ENCODE measurements around the gene FAM221A.
"Not testable (repeated sequence)": the region's sequence is repeated elsewhere in the genome, so short reads cannot be mapped to it uniquely, and the experiment has no call there.

The FAM221A gene

DNA sequence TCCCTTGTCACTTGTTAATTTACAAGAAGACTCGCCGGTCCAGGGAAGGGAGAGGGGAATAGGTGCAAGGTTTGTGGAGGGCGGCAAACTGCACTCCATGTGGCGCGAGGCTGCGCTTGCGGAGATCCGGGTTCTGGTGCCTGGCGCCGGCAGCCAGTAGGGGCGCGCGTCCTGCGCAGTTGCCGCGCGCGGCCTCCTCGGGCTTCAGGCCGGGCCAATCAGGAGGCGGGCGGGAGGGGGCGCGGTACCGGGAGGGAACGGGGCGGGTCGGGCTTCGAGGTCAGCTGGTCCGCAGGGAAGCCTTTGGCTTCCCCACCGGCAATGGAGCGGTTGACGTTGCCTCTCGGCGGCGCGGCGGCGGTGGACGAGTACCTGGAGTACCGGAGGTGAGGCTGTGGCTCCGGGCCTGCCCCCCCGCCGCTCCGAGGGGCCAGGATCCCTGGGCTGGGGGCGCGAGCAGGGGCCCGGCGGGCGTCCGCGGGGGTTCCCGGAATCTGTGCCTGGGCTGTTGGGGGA lies at the start of gene FAM221A:
TSS of gene FAM221A (plus strand) at position 302 of the 516 bp plus-strand sequence. CDS start at position 322, 20 bp downstream.
- DNase-seq (ENCODE audit: low read depth): peak; percentile 57

DNA sequence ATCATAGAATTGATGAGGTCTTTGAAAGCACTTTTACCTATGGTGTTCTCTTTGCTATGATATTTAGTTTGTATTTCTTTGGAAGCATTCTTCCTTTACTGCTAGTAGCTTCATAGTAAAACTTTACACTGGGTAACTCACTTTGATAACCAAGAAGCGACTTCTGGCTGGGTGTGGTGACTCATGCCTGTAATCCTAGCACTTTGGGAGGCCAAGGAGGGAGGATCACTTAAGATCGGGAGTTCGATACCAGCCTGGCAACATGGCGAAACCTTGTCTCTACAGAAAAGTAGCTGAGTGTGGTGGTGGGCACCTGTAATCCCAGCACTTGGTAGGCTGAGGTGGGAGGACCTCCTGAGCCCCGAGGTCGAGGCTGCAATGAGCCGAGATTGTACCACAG lies 46.6 kb upstream of the FAM221A start:
- no peak for DNase-seq (ENCODE audit: low read depth)

- no peak for DNase-seq (ENCODE audit: low read depth)
Measured at GRCh38 chr7:23645822-23646221, 34.2 kb upstream of the FAM221A start.

GRCh38 chr7:23653942-23654341 lies 26.1 kb upstream of the FAM221A start:
- DNase-seq (ENCODE audit: low read depth): no peak

DNA sequence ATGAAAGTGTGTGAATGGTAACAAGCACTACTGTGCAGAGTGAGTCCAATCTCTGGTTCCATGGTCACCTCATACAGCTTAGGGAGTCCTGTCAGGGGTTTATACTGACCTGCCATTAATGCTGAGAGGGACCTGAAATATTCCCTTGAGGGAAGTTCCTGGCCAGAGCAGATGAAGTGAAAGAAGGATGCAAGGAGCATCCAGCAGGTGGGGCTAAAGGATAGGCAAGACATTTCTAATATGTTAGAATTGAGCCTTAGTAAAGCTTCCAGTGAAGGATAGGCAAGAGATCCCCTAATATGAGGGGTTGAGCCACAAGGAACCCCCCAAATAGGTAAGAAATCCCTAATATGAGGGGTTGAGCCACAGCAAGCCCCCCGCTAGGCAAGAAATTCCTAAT lies 25.5 kb upstream of the FAM221A start:
- no peak for DNase-seq (ENCODE audit: low read depth)

- DNase-seq (ENCODE audit: low read depth): no peak
Measured at GRCh38 chr7:23655433-23655832, 24.6 kb upstream of the FAM221A start.

DNA sequence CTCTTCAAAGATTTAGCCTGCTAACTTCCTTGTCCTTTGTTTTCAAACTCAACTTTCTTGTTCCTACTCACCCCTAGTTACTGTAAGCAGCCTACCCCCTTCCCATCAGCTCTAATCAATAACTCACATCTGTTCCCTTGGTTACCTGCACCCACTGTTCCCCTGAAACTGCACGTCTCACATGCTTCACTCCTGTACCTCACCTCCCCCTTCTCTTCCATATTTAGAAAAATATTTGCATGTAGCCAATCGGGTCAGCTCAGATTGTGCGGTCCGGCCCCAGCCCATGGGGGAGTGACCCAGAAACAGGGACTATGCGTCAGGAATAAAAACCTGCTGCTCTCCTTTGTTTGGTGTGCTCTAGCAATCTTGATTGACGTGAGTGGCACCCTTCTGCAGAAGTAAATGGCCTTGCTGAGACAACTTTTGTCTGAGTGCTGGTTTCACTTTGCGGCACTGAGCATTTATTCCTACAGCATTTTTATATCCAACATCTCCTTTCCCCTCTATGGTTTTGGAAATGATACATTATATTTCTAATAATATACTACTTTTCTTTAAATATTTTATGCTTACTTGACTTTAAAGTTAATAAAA lies 21.1 kb upstream of the FAM221A start:
- no peak for DNase-seq (ENCODE audit: low read depth)

DNA sequence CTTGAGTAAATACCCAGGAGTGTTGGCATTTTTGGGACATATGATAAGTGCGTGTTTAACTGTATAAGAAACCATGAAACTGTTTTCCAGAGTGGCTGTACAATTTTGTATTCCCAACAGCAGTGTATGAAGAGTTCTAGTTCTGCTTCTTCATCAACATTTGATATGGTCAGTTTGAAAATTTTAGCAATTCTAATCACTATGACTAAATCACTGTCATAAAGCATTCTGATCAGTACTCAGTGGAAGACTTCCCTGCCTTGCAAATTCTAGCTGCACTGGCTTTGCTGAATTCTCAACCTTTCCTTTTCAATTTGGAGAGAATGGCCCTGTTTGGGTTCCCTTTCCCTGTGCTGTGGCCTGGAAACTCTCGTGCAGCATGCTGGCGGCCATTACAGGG lies 18.6 kb upstream of the FAM221A start:
- no peak for DNase-seq (ENCODE audit: low read depth)

- no peak for DNase-seq (ENCODE audit: low read depth)
Measured at GRCh38 chr7:23662124-23662983, 17.6 kb upstream of the FAM221A start.

DNA sequence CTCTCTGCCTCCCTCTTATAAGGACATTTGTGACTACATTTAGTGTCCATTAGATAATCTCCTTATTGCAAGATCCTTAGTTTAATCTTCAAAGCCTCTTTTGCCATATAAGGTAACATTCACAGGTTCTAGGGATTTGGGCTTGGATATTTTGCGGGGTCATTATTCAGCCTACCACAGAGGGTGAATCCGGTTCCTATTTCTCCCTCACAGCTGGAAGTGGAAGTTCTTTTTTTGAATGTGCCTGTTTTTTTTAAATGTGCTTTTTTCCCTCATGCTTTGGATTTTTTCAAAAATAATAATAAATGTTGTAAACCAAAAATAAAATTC lies 17.1 kb upstream of the FAM221A start:
- no peak for DNase-seq (ENCODE audit: low read depth)

GRCh38 chr7:23664122-23664521 lies 15.9 kb upstream of the FAM221A start:
- DNase-seq (ENCODE audit: low read depth): no peak

- no peak for DNase-seq (ENCODE audit: low read depth)
Measured at GRCh38 chr7:23672033-23672432, 8.0 kb upstream of the FAM221A start.

DNA sequence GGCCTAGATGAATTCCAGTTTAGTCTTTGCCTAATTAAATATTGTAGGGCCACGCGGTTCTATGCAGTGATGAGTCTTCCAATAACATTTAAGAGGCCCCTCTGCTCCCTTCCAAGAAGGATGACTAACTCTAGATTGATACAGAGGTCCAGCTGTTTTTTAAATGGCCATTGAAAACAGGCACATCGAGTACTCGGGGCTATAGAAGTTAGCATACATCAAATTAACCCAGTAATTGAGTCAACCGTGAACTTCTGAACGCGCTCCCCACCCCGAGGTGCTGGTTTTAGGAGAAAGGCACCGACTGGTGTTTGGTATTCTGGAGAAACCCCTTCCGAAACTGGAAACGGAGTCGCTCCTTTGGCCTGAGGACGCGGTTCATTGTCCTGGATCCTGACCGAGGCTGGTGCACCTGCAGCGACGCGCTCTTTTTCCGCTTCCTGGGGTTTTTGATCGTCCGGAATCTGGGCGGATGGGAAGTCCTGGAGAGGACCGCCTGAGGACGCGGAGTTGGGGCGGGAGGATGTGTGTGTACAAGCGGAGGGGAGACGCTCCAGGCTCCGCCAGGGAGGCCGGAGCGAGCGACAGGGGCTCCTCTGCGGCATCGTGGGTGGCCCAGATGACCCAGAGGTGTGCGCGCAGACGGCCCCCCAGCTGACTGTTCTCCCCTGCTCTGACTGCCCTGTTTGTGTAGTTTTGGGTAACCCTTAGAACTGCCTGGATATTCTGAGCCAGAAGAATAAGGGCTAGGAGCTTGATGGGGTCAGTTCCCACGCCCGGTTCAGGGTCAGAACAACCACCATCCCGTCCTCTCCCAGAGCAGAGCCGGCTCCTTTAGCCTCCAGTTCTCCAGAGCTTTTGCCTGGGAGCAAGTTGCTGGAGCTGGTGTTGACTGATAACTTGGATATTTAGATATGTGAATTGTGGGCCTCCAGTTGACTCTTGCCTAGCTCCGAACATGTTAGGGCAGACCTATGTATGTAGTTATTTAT lies 711 bp downstream of the FAM221A start:
- no peak for DNase-seq (ENCODE audit: low read depth)

- DNase-seq (ENCODE audit: low read depth): not testable (repeated sequence)
Measured at GRCh38 chr7:23684041-23684440, 4.0 kb downstream of the FAM221A start.

- no peak for DNase-seq (ENCODE audit: low read depth)
Measured at GRCh38 chr7:23685731-23686130, 5.7 kb downstream of the FAM221A start.

DNA sequence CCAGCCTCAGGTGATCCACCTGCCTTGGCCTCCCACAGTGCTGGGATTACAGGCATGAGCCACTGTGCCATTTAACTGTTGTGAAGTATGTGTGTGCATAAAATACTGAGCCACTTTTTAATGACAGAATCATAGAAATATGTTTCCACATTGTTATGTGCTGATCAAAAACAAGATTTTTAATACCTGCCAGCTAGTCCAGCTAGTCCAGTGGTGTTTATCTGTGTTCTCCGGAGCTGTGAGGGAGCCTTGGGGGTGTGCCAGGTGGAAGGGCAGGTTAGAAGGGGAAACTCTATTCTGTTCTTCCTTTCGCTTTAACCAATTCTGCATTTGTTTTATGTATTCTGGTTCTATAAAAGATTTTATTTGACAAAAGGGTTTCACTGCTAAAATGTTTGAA lies 7.0 kb downstream of the FAM221A start:
- DNase-seq (ENCODE audit: low read depth): no peak

GRCh38 chr7:23689165-23689564 lies 9.2 kb downstream of the FAM221A start:
- no peak for DNase-seq (ENCODE audit: low read depth)

DNA sequence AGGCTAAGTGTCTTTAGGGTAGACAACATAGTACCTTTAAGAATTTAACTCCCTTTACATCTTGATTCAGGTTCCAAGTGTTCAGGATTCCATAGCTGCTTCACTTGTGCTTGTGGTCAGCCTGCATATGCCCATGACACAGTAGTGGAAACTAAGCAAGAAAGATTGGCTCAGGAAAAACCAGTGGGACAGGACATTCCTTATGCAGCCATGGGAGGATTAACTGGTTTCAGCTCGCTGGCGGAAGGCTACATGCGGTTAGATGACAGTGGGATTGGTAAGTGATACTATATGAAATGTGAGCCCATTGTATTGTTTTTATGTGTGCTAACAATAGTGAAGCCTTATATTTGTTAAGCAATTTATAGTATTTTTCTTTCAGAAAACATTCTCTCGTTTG lies 11.3 kb downstream of the FAM221A start:
- DNase-seq (ENCODE audit: low read depth): no peak

- DNase-seq (ENCODE audit: low read depth): no peak
Measured at GRCh38 chr7:23693224-23693623, 13.2 kb downstream of the FAM221A start.

DNA sequence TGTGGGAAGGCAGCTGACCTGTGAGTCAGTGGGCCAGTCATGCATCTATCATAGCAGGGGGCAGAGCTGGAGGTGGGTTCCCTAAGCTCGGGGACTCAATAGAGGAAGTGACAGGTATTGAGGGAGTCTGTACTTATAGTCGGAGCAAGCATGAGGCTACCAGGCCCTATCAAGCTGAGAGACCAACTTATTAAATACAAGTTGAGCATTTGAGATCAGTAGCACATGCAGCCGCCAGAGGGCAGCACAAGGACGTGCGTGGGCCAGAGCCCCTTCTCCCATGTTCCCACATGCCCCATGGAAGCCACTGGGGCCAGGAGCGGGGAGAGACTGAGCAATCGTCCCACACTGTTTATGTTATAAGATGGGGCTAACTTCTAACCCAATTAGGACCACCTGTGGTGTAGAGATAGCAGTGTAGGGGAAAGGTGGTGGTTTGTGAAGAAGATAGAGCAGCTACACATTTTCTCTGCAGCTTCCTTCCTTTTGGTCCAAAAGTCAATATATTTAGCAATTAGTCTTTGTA lies 17.0 kb downstream of the FAM221A start:
- no peak for DNase-seq (ENCODE audit: low read depth)

- no peak for DNase-seq (ENCODE audit: low read depth)
Measured at GRCh38 chr7:23698822-23699221, 18.8 kb downstream of the FAM221A start.

GRCh38 chr7:23700046-23700445 lies 20.0 kb downstream of the FAM221A start:
- no peak for DNase-seq (ENCODE audit: low read depth)
